SK-N-SH treated with all-trans-retinoic acid at 6 μM for 48 hours (cell line): ENCODE data around the gene ZNF345.

ENCODE experiments used
- CREB5 ChIP-seq: fragments of 250-450 bp; sonication (Bioruptor Pico); IDR thresholded peaks from 2 replicates; pipeline ENCODE4 v1.5.1; 2020; ENCODE audit warnings: low read depth, mild to moderate bottlenecking, moderate library complexity
- CSRNP3 ChIP-seq: fragments of 250-450 bp; sonication (Bioruptor Pico); IDR thresholded peaks from 2 replicates; pipeline ENCODE4 v1.5.1; 2021; ENCODE audit warnings: mild to moderate bottlenecking, moderate library complexity
- GLIS3 ChIP-seq: fragments of 250-450 bp; sonication (Bioruptor Pico); IDR thresholded peaks from 2 replicates; pipeline ENCODE4 v1.5.0; 2020; ENCODE audit warnings: mild to moderate bottlenecking, moderate library complexity
- PATZ1 ChIP-seq: fragments of 250-450 bp; sonication (Bioruptor Pico); IDR thresholded peaks from 2 replicates; pipeline ENCODE4 v1.8.0; 2020; ENCODE audit warnings: mild to moderate bottlenecking, moderate library complexity, borderline replicate concordance
- RARB ChIP-seq: fragments of 250-450 bp; sonication (Bioruptor Pico); IDR thresholded peaks from 2 replicates; pipeline ENCODE4 v1.8.0; 2021; ENCODE audit warnings: mild to moderate bottlenecking, moderate library complexity
- ZFP30 ChIP-seq: fragments of 450-650 bp; formaldehyde crosslinking; IDR thresholded peaks from 2 replicates; pipeline ENCODE4 v1.5.0; 2022; ENCODE audit warnings: mild to moderate bottlenecking, moderate library complexity
- ZNF70 ChIP-seq: fragments of 450-650 bp; formaldehyde crosslinking; IDR thresholded peaks from 2 replicates; pipeline ENCODE4 v1.5.0; 2020; ENCODE audit warnings: mild to moderate bottlenecking, moderate library complexity

- TF ChIP-seq CREB5 (no peak), RARB (no peak), PATZ1 (CRISPR knock-in tag) (no peak), ZFP30 (CRISPR knock-in tag) (no peak), GLIS3 (no peak), CSRNP3 (CRISPR knock-in tag) (no peak), ZNF70 (no peak)
Measured at GRCh38 chr19:36898422-36898821, 47.7 kb downstream of the ZNF345 start.
